ENCODE measurements around the gene KCTD1.

KCTD1 gene

GRCh38 chr18:26480897-26481795 is 67.2 kb downstream of the KCTD1 start:
- DNase-seq: no peak

- DNase-seq: no peak
These were observed 68.7 kb downstream of the KCTD1 start for GRCh38 chr18:26479681-26480079.

GRCh38 chr18:26479065-26479680 is 69.2 kb downstream of the KCTD1 start:
- no peak for DNase-seq

- no peak for DNase-seq
These were observed 70.4 kb downstream of the KCTD1 start for GRCh38 chr18:26477828-26478466.

- no peak for DNase-seq
These were observed 71.7 kb downstream of the KCTD1 start for GRCh38 chr18:26476697-26477096.

- DNase-seq: no peak
These were observed 73.8 kb downstream of the KCTD1 start for GRCh38 chr18:26474542-26474941.

GRCh38 chr18:26473672-26474071 is 74.7 kb downstream of the KCTD1 start:
- no peak for DNase-seq

GRCh38 chr18:26471826-26472225 is 76.5 kb downstream of the KCTD1 start:
- DNase-seq: no peak

GRCh38 chr18:26471027-26471426 is 77.3 kb downstream of the KCTD1 start:
- no peak for DNase-seq

- DNase-seq: no peak
These were observed 78.2 kb downstream of the KCTD1 start for GRCh38 chr18:26470011-26470637.

GRCh38 chr18:26468931-26469340 is 79.4 kb downstream of the KCTD1 start:
- no peak for DNase-seq

- no peak for DNase-seq
These were observed 82.3 kb downstream of the KCTD1 start for GRCh38 chr18:26466026-26466425.

- DNase-seq: no peak
These were observed 82.9 kb downstream of the KCTD1 start for GRCh38 chr18:26465431-26465830.

GRCh38 chr18:26464128-26465011 is 84.0 kb downstream of the KCTD1 start:
- DNase-seq: no peak

- DNase-seq: no peak
These were observed 86.0 kb downstream of the KCTD1 start for GRCh38 chr18:26462355-26462754.

GRCh38 chr18:26461405-26461804 is 86.9 kb downstream of the KCTD1 start:
- no peak for DNase-seq

- no peak for DNase-seq
These were observed 87.8 kb downstream of the KCTD1 start for GRCh38 chr18:26460449-26461091.

- no peak for DNase-seq
These were observed 88.5 kb downstream of the KCTD1 start for GRCh38 chr18:26459884-26460283.

GRCh38 chr18:26459340-26459739 is 89.0 kb downstream of the KCTD1 start:
- DNase-seq: no peak

GRCh38 chr18:26458526-26459232 is 89.7 kb downstream of the KCTD1 start:
- no peak for DNase-seq
